ENCODE measurements around the gene ACTA1.
"Not testable (repeated sequence)": the region's sequence is repeated elsewhere in the genome, so short reads cannot be mapped to it uniquely, and the experiment has no call there.

The ACTA1 gene

GRCh38 chr1:229425564-229426159 lies 8.2 kb downstream of the ACTA1 start:
- Histone ChIP-seq H3K36me3 (ENCODE audit: control insufficient read depth, insufficient read depth, low read length) (no peaks in the 10 kb centered on the region), H3K27me3 (ENCODE audit: control insufficient read depth, insufficient read depth, low read length) (peaks cover 7% of the 10 kb centered on the region), H3K9me3 (ENCODE audit: control insufficient read depth, insufficient read depth, low read length) (peaks cover 4% of the 10 kb centered on the region; the same call in 1 of the 2 replicates), H3K9ac (ENCODE audit: low read depth, low read length) (no peak overlapping the region), H3K27ac (ENCODE audit: low read depth, low read length) (no peak overlapping the region), H3K4me1 (ENCODE audit: control insufficient read depth, insufficient read depth, low read length) (no peaks in the 10 kb centered on the region), H3K4me3 (ENCODE audit: low read depth, low read length) (no peak overlapping the region)

- peaks cover 4% of the 10 kb centered on the region; the same call in 1 of the 2 replicates for H3K9me3 ChIP-seq (ENCODE audit: control insufficient read depth, insufficient read depth, low read length)
- no peak overlapping the region for H3K9ac ChIP-seq (ENCODE audit: low read depth, low read length)
- no peak overlapping the region for H3K27ac ChIP-seq (ENCODE audit: low read depth, low read length)
- H3K4me3 ChIP-seq (ENCODE audit: low read depth, low read length), result no peak overlapping the region
- no peaks in the 10 kb centered on the region for H3K27me3 ChIP-seq (ENCODE audit: control insufficient read depth, insufficient read depth, low read length)
- H3K4me1 ChIP-seq (ENCODE audit: control insufficient read depth, insufficient read depth, low read length), result no peaks in the 10 kb centered on the region
- H3K36me3 ChIP-seq (ENCODE audit: control insufficient read depth, insufficient read depth, low read length), result no peaks in the 10 kb centered on the region
These were observed 13.1 kb downstream of the ACTA1 start for GRCh38 chr1:229420765-229421164.

GRCh38 chr1:229420224-229420623 lies 13.7 kb downstream of the ACTA1 start:
- no peaks in the 10 kb centered on the region for H3K27me3 ChIP-seq (ENCODE audit: control insufficient read depth, insufficient read depth, low read length)
- H3K27ac ChIP-seq (ENCODE audit: low read depth, low read length), result no peak overlapping the region
- H3K4me1 ChIP-seq (ENCODE audit: control insufficient read depth, insufficient read depth, low read length), result no peaks in the 10 kb centered on the region
- no peak overlapping the region for H3K4me3 ChIP-seq (ENCODE audit: low read depth, low read length)
- no peaks in the 10 kb centered on the region for H3K36me3 ChIP-seq (ENCODE audit: control insufficient read depth, insufficient read depth, low read length)
- H3K9ac ChIP-seq (ENCODE audit: low read depth, low read length), result no peak overlapping the region
- H3K9me3 ChIP-seq (ENCODE audit: control insufficient read depth, insufficient read depth, low read length), result peaks cover 4% of the 10 kb centered on the region; the same call in 1 of the 2 replicates

GRCh38 chr1:229418586-229418985 lies 15.3 kb downstream of the ACTA1 start:
- not testable (repeated sequence) for H3K27me3 ChIP-seq (ENCODE audit: control insufficient read depth, insufficient read depth, low read length); H3K4me1 ChIP-seq (ENCODE audit: control insufficient read depth, insufficient read depth, low read length); H3K36me3 ChIP-seq (ENCODE audit: control insufficient read depth, insufficient read depth, low read length); H3K9me3 ChIP-seq (ENCODE audit: control insufficient read depth, insufficient read depth, low read length); H3K9ac ChIP-seq (ENCODE audit: low read depth, low read length); H3K27ac ChIP-seq (ENCODE audit: low read depth, low read length); H3K4me3 ChIP-seq (ENCODE audit: low read depth, low read length)

- H3K27ac ChIP-seq (ENCODE audit: low read depth, low read length); H3K9me3 ChIP-seq (ENCODE audit: control insufficient read depth, insufficient read depth, low read length); H3K9ac ChIP-seq (ENCODE audit: low read depth, low read length); H3K4me3 ChIP-seq (ENCODE audit: low read depth, low read length); H3K36me3 ChIP-seq (ENCODE audit: control insufficient read depth, insufficient read depth, low read length): not testable (repeated sequence)
- peaks cover 22% of the 10 kb centered on the region for H3K4me1 ChIP-seq (ENCODE audit: control insufficient read depth, insufficient read depth, low read length)
- H3K27me3 ChIP-seq (ENCODE audit: control insufficient read depth, insufficient read depth, low read length), result peaks cover 27% of the 10 kb centered on the region
These were observed 21.1 kb downstream of the ACTA1 start for GRCh38 chr1:229412810-229413209.

- H3K9ac ChIP-seq (ENCODE audit: low read depth, low read length), result no peak overlapping the region
- H3K27ac ChIP-seq (ENCODE audit: low read depth, low read length), result no peak overlapping the region
- H3K36me3 ChIP-seq (ENCODE audit: control insufficient read depth, insufficient read depth, low read length), result no peaks in the 10 kb centered on the region
- H3K27me3 ChIP-seq (ENCODE audit: control insufficient read depth, insufficient read depth, low read length), result peaks cover 35% of the 10 kb centered on the region
- no peak overlapping the region for H3K4me3 ChIP-seq (ENCODE audit: low read depth, low read length)
- peaks cover 26% of the 10 kb centered on the region for H3K4me1 ChIP-seq (ENCODE audit: control insufficient read depth, insufficient read depth, low read length)
- H3K9me3 ChIP-seq (ENCODE audit: control insufficient read depth, insufficient read depth, low read length), result no peaks in the 10 kb centered on the region
These were observed 21.8 kb downstream of the ACTA1 start for GRCh38 chr1:229412056-229412455.

- Histone ChIP-seq H3K36me3 (ENCODE audit: control insufficient read depth, insufficient read depth, low read length) (no peaks in the 10 kb centered on the region), H3K9ac (ENCODE audit: low read depth, low read length) (no peak overlapping the region), H3K27me3 (ENCODE audit: control insufficient read depth, insufficient read depth, low read length) (peaks cover 40% of the 10 kb centered on the region), H3K4me1 (ENCODE audit: control insufficient read depth, insufficient read depth, low read length) (peaks cover 26% of the 10 kb centered on the region), H3K4me3 (ENCODE audit: low read depth, low read length) (no peak overlapping the region), H3K27ac (ENCODE audit: low read depth, low read length) (no peak overlapping the region), H3K9me3 (ENCODE audit: control insufficient read depth, insufficient read depth, low read length) (no peaks in the 10 kb centered on the region)
These were observed 22.3 kb downstream of the ACTA1 start for GRCh38 chr1:229411434-229412055.

GRCh38 chr1:229410692-229411433 lies 23.0 kb downstream of the ACTA1 start:
- no peak overlapping the region for H3K9ac ChIP-seq (ENCODE audit: low read depth, low read length)
- no peak overlapping the region for H3K4me3 ChIP-seq (ENCODE audit: low read depth, low read length)
- H3K9me3 ChIP-seq (ENCODE audit: control insufficient read depth, insufficient read depth, low read length), result no peaks in the 10 kb centered on the region
- peaks cover 47% of the 10 kb centered on the region for H3K27me3 ChIP-seq (ENCODE audit: control insufficient read depth, insufficient read depth, low read length)
- peak overlapping the region; percentile 8 for H3K27ac ChIP-seq (ENCODE audit: low read depth, low read length)
- peaks cover 26% of the 10 kb centered on the region for H3K4me1 ChIP-seq (ENCODE audit: control insufficient read depth, insufficient read depth, low read length)
- no peaks in the 10 kb centered on the region for H3K36me3 ChIP-seq (ENCODE audit: control insufficient read depth, insufficient read depth, low read length)

GRCh38 chr1:229410370-229410691 lies 23.6 kb downstream of the ACTA1 start:
- Histone ChIP-seq H3K4me3 (ENCODE audit: low read depth, low read length) (no peak overlapping the region), H3K9ac (ENCODE audit: low read depth, low read length) (no peak overlapping the region), H3K9me3 (ENCODE audit: control insufficient read depth, insufficient read depth, low read length) (no peaks in the 10 kb centered on the region), H3K27ac (ENCODE audit: low read depth, low read length) (no peak overlapping the region), H3K27me3 (ENCODE audit: control insufficient read depth, insufficient read depth, low read length) (peaks cover 52% of the 10 kb centered on the region), H3K4me1 (ENCODE audit: control insufficient read depth, insufficient read depth, low read length) (peaks cover 26% of the 10 kb centered on the region), H3K36me3 (ENCODE audit: control insufficient read depth, insufficient read depth, low read length) (no peaks in the 10 kb centered on the region)

GRCh38 chr1:229409616-229410369 lies 24.1 kb downstream of the ACTA1 start:
- no peaks in the 10 kb centered on the region for H3K9me3 ChIP-seq (ENCODE audit: control insufficient read depth, insufficient read depth, low read length)
- H3K4me1 ChIP-seq (ENCODE audit: control insufficient read depth, insufficient read depth, low read length), result peaks cover 26% of the 10 kb centered on the region
- no peaks in the 10 kb centered on the region for H3K36me3 ChIP-seq (ENCODE audit: control insufficient read depth, insufficient read depth, low read length)
- no peak overlapping the region for H3K9ac ChIP-seq (ENCODE audit: low read depth, low read length)
- no peak overlapping the region for H3K27ac ChIP-seq (ENCODE audit: low read depth, low read length)
- H3K27me3 ChIP-seq (ENCODE audit: control insufficient read depth, insufficient read depth, low read length), result peaks cover 52% of the 10 kb centered on the region
- H3K4me3 ChIP-seq (ENCODE audit: low read depth, low read length), result no peak overlapping the region
